ENCODE measurements around the gene TAF7. TPM values are rescaled to one million over a fixed set of nuclear protein-coding genes. Genes with fewer than 3 reads are reported as not detected.
A peak's percentile ranks its signal among the peaks of the same experiment; 100 is the strongest.

Gene TAF7, protein sequence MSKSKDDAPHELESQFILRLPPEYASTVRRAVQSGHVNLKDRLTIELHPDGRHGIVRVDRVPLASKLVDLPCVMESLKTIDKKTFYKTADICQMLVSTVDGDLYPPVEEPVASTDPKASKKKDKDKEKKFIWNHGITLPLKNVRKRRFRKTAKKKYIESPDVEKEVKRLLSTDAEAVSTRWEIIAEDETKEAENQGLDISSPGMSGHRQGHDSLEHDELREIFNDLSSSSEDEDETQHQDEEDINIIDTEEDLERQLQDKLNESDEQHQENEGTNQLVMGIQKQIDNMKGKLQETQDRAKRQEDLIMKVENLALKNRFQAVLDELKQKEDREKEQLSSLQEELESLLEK
- total RNA-seq (2022) (73.2 and 79.6 TPM in 2 replicates), Bru-seq, nascent RNA (percentile 98 among the genes with signal in this experiment), BruChase-seq, experiment 1, labeled RNA remaining after a 6-hour chase (percentile 99 among the genes with signal in this experiment), BruChase-seq, experiment 2, labeled RNA remaining after a 2-hour chase (percentile 100 among the genes with signal in this experiment)
- long read RNA-seq, transcript TAF7-201 (1 exons, 2,334 nt), result major isoform, 175 of 175 reads
- long read RNA-seq, partial matches to known transcripts, result 0 of 175 reads
- long read RNA-seq, other reads (novel, unspliced or antisense), result 0 of 175 reads

DNA sequence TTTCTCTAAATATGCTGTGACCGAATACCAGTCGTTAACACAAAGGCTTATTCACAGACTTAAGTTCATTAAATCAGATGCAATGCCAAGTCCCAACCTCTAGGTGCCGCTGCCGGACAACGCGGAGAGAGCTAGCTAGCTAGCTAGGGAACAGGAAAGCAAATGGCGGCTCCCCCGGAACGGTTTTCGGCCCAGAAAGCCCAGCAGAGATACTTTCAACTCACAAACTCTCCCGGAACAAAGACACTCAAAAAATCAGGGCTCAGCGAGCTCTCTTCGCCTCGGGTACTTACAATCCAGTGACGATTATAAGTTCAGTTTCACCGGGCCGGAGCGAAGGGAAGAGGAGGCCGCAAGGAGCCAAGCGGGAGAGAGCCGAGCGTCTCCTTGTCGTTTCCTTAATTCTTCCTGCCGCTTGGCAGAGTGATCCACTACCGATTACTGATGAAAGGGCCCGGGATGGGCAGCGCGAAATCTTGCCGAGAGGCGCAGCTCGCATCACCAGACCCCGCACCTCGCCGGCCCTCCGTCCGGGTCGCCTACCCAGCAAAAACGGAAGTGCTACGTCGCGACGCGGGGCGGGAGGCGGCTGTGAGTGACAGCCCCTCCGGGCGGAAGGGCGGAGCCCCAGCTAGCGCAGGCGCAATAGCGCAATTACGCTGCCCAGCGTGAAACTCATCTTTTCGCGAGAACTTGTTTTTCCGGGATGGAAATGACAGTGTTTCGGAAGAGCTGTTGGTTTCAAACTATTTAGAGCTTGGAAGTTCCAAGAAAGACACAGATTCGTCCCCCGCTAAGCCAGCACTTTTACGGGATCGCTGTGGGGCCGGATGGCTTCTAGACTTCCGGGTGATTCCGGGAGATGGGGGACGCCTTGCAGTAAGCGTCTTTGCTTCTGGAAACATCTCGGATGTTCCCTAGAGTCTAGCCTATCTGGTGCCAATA is at the start of gene TAF7:
Gene TAF7, minus strand, starts transcription at position 560 of the 945 bp plus-strand sequence. CDS start 740 bp downstream, outside the sequence.
- intact Hi-C loops (cut with micrococcal nuclease; ENCODE audit: unreplicated experiment), result loop anchor here (2.0 kb wide), 1 partner anchor 238 kb away; no protein-coding TSS in a partner anchor
- CTCF ChIA-PET, result interaction anchor here (0.6 to 2.3 kb wide), 8 partner anchors 10 to 247 kb away, joined by 3 to 8 read pairs (median 5); partner anchors contain the start of genes PCDHB14, PCDHGA1 and PCDHGA9
- H3K27ac Mint-ChIP-seq (ENCODE audit: unreplicated experiment), result peak within 1 kb of the TSS; percentile 100
- H3K36me3 Mint-ChIP-seq (ENCODE audit: insufficient read depth, unreplicated experiment), result peaks cover 60% of the 10 kb centered on the region
- peak within 1 kb of the TSS; percentile 100 for H3K4me3 Mint-ChIP-seq (ENCODE audit: low read depth, unreplicated experiment)
- BruUV-seq (replicated peaks), result TSS peak; percentile 79
- peaks cover 8% of the 10 kb centered on the region for H3K4me1 Mint-ChIP-seq (ENCODE audit: low read depth, unreplicated experiment)
- DNase-seq, result peak; percentile 96
- peaks cover 18% of the 10 kb centered on the region for H3K9me3 Mint-ChIP-seq (ENCODE audit: low read depth, unreplicated experiment)
- TF ChIP-seq, protein P1, sequence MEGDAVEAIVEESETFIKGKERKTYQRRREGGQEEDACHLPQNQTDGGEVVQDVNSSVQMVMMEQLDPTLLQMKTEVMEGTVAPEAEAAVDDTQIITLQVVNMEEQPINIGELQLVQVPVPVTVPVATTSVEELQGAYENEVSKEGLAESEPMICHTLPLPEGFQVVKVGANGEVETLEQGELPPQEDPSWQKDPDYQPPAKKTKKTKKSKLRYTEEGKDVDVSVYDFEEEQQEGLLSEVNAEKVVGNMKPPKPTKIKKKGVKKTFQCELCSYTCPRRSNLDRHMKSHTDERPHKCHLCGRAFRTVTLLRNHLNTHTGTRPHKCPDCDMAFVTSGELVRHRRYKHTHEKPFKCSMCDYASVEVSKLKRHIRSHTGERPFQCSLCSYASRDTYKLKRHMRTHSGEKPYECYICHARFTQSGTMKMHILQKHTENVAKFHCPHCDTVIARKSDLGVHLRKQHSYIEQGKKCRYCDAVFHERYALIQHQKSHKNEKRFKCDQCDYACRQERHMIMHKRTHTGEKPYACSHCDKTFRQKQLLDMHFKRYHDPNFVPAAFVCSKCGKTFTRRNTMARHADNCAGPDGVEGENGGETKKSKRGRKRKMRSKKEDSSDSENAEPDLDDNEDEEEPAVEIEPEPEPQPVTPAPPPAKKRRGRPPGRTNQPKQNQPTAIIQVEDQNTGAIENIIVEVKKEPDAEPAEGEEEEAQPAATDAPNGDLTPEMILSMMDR (IDR thresholded peaks at IDR 0.05; ENCODE audit: unreplicated experiment), result peak; percentile 86
- H3K27me3 Mint-ChIP-seq (ENCODE audit: unreplicated experiment), result no peaks in the 10 kb centered on the region

DNA sequence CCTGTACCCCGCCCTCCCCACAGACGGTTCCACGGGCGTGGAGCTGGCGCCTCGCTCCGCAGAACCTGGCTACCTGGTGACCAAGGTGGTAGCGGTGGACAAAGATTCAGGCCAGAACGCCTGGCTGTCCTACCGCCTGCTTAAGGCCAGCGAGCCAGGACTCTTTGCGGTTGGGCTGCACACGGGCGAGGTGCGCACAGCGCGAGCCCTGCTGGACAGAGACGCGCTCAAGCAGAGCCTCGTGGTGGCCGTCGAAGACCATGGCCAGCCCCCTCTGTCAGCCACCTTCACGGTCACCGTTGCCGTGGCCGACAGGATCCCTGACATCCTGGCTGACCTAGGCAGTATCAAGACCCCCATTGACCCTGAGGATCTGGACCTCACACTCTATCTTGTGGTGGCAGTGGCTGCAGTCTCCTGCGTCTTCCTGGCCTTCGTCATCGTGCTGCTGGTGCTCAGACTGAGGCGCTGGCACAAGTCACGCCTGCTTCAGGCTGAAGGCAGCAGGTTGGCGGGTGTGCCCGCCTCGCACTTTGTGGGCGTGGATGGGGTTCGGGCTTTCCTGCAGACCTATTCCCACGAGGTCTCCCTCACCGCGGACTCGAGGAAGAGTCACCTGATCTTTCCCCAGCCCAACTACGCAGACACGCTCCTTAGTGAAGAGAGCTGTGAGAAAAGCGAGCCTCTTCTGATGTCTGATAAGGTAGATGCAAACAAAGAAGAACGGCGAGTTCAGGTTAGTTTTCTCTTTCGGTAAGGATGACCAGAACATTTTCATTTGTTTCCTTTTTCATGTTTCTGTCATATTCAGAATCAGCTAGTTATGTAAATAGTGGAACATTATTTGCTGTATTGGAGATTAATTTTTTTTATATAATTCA is 45.7 kb upstream of the TAF7 start:
- TF ChIP-seq, protein P1 (IDR thresholded peaks at IDR 0.05; ENCODE audit: unreplicated experiment), result no peak
- Mint-ChIP-seq H3K9me3 (ENCODE audit: low read depth, unreplicated experiment) (peaks cover 17% of the 10 kb centered on the region), H3K4me3 (ENCODE audit: low read depth, unreplicated experiment) (no peak overlapping the region), H3K4me1 (ENCODE audit: low read depth, unreplicated experiment) (no peaks in the 10 kb centered on the region), H3K27ac (ENCODE audit: unreplicated experiment) (no peak overlapping the region), H3K36me3 (ENCODE audit: insufficient read depth, unreplicated experiment) (peaks cover 7% of the 10 kb centered on the region), H3K27me3 (ENCODE audit: unreplicated experiment) (no peaks in the 10 kb centered on the region)
- CTCF ChIA-PET, result no interaction called here
- intact Hi-C loops (cut with micrococcal nuclease; ENCODE audit: unreplicated experiment), result no loop called here
- BruUV-seq (replicated peaks), result no TSS peak
- no peak for DNase-seq

DNA sequence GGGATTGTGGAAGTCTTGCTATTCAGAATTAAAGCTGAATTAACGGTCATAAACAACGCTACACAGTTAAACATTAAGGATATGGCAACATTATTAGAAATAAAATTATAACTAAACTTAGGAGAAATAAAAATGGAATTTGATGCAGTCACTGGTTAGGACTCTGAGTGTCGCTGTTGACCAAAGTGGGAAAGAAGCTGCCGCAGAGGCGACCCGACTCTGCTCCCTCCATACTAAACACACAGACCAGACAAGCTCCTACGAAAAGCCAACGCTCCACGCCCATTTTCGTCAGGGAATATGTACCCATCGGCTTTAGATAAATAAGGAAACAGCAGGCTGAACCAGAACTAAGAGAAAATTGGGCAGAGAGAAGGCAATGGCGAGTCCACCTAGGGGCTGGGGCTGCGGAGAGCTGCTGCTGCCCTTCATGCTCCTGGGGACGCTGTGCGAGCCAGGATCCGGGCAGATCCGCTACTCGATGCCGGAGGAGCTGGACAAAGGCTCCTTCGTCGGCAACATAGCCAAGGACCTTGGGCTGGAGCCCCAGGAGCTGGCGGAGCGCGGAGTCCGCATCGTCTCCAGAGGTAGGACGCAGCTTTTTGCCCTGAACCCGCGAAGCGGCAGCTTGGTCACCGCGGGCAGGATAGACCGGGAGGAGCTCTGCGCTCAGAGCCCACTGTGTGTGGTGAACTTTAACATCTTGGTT is 43.5 kb upstream of the TAF7 start, which contains the start of gene PCDHGA5:
Gene PCDHGA5, plus strand, starts transcription at position 211 of the 709 bp plus-strand sequence. Its CDS starts 169 bp downstream, at position 380.
- intact Hi-C loops (cut with micrococcal nuclease; ENCODE audit: unreplicated experiment), result no loop called here
- Mint-ChIP-seq H3K27me3 (ENCODE audit: unreplicated experiment) (no peaks in the 10 kb centered on the region), H3K36me3 (ENCODE audit: insufficient read depth, unreplicated experiment) (peaks cover 3% of the 10 kb centered on the region), H3K27ac (ENCODE audit: unreplicated experiment) (no peak within 1 kb of the TSS), H3K4me1 (ENCODE audit: low read depth, unreplicated experiment) (no peaks in the 10 kb centered on the region), H3K9me3 (ENCODE audit: low read depth, unreplicated experiment) (peaks cover 20% of the 10 kb centered on the region), H3K4me3 (ENCODE audit: low read depth, unreplicated experiment) (no peak within 1 kb of the TSS)
- CTCF ChIA-PET, result no interaction called here
- TF ChIP-seq, protein P1 (IDR thresholded peaks at IDR 0.05; ENCODE audit: unreplicated experiment), result no peak
- BruUV-seq (replicated peaks), result no TSS peak
- DNase-seq, result no peak

Data from Calu3 (cell line).